GM18873 (cell line): Measurements from ENCODE around the gene ARSB.

Experiments
- ATAC-seq: cut with Tn5 transposase; IDR thresholded peaks from one replicate; pipeline ENCODE4 v1.9.1; 2021; ENCODE audit warnings: mild to moderate bottlenecking, moderate library complexity, moderate number of reproducible peaks; ENCODE audit not compliant: unreplicated experiment, low FRiP score

The ARSB gene

GRCh38 chr5:78985116-78985724 is at the start of gene ARSB:
ARSB (minus strand) TSS chr5:78985310; CDS start chr5:78985248, 62 bp downstream.
- ATAC-seq: peak; percentile 30

- no peak for ATAC-seq
These were observed 47.7 kb upstream of the ARSB start for GRCh38 chr5:79032782-79033181.

- no peak for ATAC-seq
These were observed 47.1 kb upstream of the ARSB start for GRCh38 chr5:79032031-79032695.

- no peak for ATAC-seq
These were observed 46.4 kb upstream of the ARSB start for GRCh38 chr5:79031485-79031867.

GRCh38 chr5:79030663-79031484 is 45.8 kb upstream of the ARSB start:
- ATAC-seq: no peak

- ATAC-seq: no peak
These were observed 40.0 kb upstream of the ARSB start for GRCh38 chr5:79025054-79025472.

GRCh38 chr5:79023947-79024346 is 38.8 kb upstream of the ARSB start:
- ATAC-seq: no peak

- ATAC-seq: no peak
These were observed 38.2 kb upstream of the ARSB start for GRCh38 chr5:79023348-79023747.

GRCh38 chr5:79022771-79023170 is 37.7 kb upstream of the ARSB start:
- no peak for ATAC-seq

GRCh38 chr5:79021753-79022152 is 36.6 kb upstream of the ARSB start:
- no peak for ATAC-seq

- ATAC-seq: no peak
These were observed 35.9 kb upstream of the ARSB start for GRCh38 chr5:79020861-79021561.

- ATAC-seq: no peak
These were observed 29.5 kb upstream of the ARSB start for GRCh38 chr5:79014631-79015030.

- no peak for ATAC-seq
These were observed 26.8 kb upstream of the ARSB start for GRCh38 chr5:79011869-79012268.

- ATAC-seq: no peak
These were observed 26.2 kb upstream of the ARSB start for GRCh38 chr5:79011219-79011836.

GRCh38 chr5:79008362-79008761 is 23.3 kb upstream of the ARSB start:
- no peak for ATAC-seq

GRCh38 chr5:79007872-79008271 is 22.8 kb upstream of the ARSB start:
- no peak for ATAC-seq

- no peak for ATAC-seq
These were observed 21.0 kb upstream of the ARSB start for GRCh38 chr5:79005936-79006631.

GRCh38 chr5:79005151-79005550 is 20.0 kb upstream of the ARSB start:
- ATAC-seq: no peak

- ATAC-seq: no peak
These were observed 17.3 kb upstream of the ARSB start for GRCh38 chr5:79002374-79002773.

- no peak for ATAC-seq
These were observed 16.4 kb upstream of the ARSB start for GRCh38 chr5:79001471-79001870.
